Glutamatergic neuron (in vitro differentiated cells): ENCODE results near the gene LTB4R. TPM values are rescaled to one million over a fixed set of nuclear protein-coding genes. Genes with fewer than 3 reads are reported as not detected.

Experiments
- DNase-seq: peaks from one replicate; pipeline ENCODE4 v3.0.0; 2022
- H3K27ac Mint-ChIP-seq: one replicate; pipeline ENCODE4 v1.8.0; 2020; ENCODE audit warnings: mild to moderate bottlenecking, mixed read lengths, inconsistent platforms; ENCODE audit not compliant: unreplicated experiment
- H3K27me3 Mint-ChIP-seq: one replicate; pipeline ENCODE4 v1.8.0; 2020; ENCODE audit warnings: mild to moderate bottlenecking, moderate library complexity, mixed read lengths, inconsistent platforms; ENCODE audit not compliant: unreplicated experiment
- H3K36me3 Mint-ChIP-seq: one replicate; pipeline ENCODE4 v1.8.0; 2020; ENCODE audit warnings: mild to moderate bottlenecking, mixed read lengths, inconsistent platforms; ENCODE audit not compliant: unreplicated experiment
- H3K4me1 Mint-ChIP-seq: one replicate; pipeline ENCODE4 v1.8.0; 2020; ENCODE audit warnings: mild to moderate bottlenecking, low read depth, mixed read lengths, inconsistent platforms; ENCODE audit not compliant: unreplicated experiment
- H3K4me3 Mint-ChIP-seq: one replicate; pipeline ENCODE4 v1.8.0; 2020; ENCODE audit warnings: mild to moderate bottlenecking, mixed read lengths, inconsistent platforms; ENCODE audit not compliant: unreplicated experiment
- H3K9me3 Mint-ChIP-seq: one replicate; pipeline ENCODE4 v1.8.0; 2020; ENCODE audit warnings: mild to moderate bottlenecking, moderate library complexity, mixed read lengths, inconsistent platforms; ENCODE audit not compliant: unreplicated experiment
- CTCF ChIP-seq: fragments of 200-600 bp; sonication (generic); IDR thresholded peaks from one replicate; pipeline ENCODE4 v1.5.0; 2021; ENCODE audit not compliant: partially characterized antibody, unreplicated experiment
- total RNA-seq: library from RNA; stranded (reverse); fragmentation: NEBNext Ultra II Directional; extraction: Animal tissue kit (Norgen Biotek cat#: 25700); gene quantifications from one replicate; pipeline ENCODE4 v1.2.1, GENCODE V29; 2021; ENCODE audit not compliant: unreplicated experiment

Gene LTB4R
- total RNA-seq, 1 donor from 2014 or later: 7.1 TPM

GRCh38 chr14:24290746-24291145, 20.6 kb upstream of the LTB4R start:
- H3K36me3 Mint-ChIP-seq: no peaks in the 10 kb centered on the region
- H3K27ac Mint-ChIP-seq: peak overlapping the region; percentile 4
- peak overlapping the region; percentile 39 for H3K4me3 Mint-ChIP-seq
- TF ChIP-seq CTCF: no peak
- peaks cover 1% of the 10 kb centered on the region for H3K9me3 Mint-ChIP-seq
- DNase-seq: no peak
- no peaks in the 10 kb centered on the region for H3K4me1 Mint-ChIP-seq
- no peaks in the 10 kb centered on the region for H3K27me3 Mint-ChIP-seq

GRCh38 chr14:24291446-24292117, 19.7 kb upstream of the LTB4R start:
- TF ChIP-seq CTCF: no peak
- H3K36me3 Mint-ChIP-seq: no peaks in the 10 kb centered on the region
- no peak overlapping the region for H3K4me3 Mint-ChIP-seq
- H3K4me1 Mint-ChIP-seq: no peaks in the 10 kb centered on the region
- H3K27me3 Mint-ChIP-seq: no peaks in the 10 kb centered on the region
- no peak for DNase-seq
- peaks cover 1% of the 10 kb centered on the region for H3K9me3 Mint-ChIP-seq
- no peak overlapping the region for H3K27ac Mint-ChIP-seq

- Mint-ChIP-seq H3K27me3 (no peaks in the 10 kb centered on the region), H3K36me3 (no peaks in the 10 kb centered on the region), H3K4me1 (no peaks in the 10 kb centered on the region), H3K4me3 (no peak overlapping the region), H3K9me3 (peaks cover 3% of the 10 kb centered on the region), H3K27ac (no peak overlapping the region)
- DNase-seq: no peak
- no peak for TF ChIP-seq CTCF
These were observed 19.0 kb upstream of the LTB4R start for GRCh38 chr14:24292118-24292807.

GRCh38 chr14:24293525-24293924, 17.8 kb upstream of the LTB4R start:
- no peaks in the 10 kb centered on the region for H3K27me3 Mint-ChIP-seq

More at GRCh38 chr14:24293525-24293924, 17.8 kb upstream of the LTB4R start:
- Mint-ChIP-seq H3K36me3 (no peaks in the 10 kb centered on the region), H3K9me3 (peaks cover 3% of the 10 kb centered on the region), H3K4me3 (no peak overlapping the region), H3K4me1 (no peaks in the 10 kb centered on the region), H3K27ac (no peak overlapping the region)
- no peak for DNase-seq
- no peak for TF ChIP-seq CTCF
